NCI-H345 (cell line): ENCODE results near the gene RNF4.
"Not testable (repeated sequence)": the region's sequence is repeated elsewhere in the genome, so short reads cannot be mapped to it uniquely, and the experiment has no call there.

ENCODE experiments used
- DNase-seq: peaks from one replicate; lab custom pipeline; 2025; lab: John Stamatoyannopoulos, UW

Gene RNF4

GRCh38 chr4:2534904-2535375 lies 66.0 kb downstream of the RNF4 start:
- DNase-seq, result peak; percentile 3

- DNase-seq, result peak; percentile 14
These were observed 66.7 kb downstream of the RNF4 start for GRCh38 chr4:2535376-2536192.

- DNase-seq, result peak; percentile 98
These were observed 67.5 kb downstream of the RNF4 start, which contains the start of gene FAM193A for GRCh38 chr4:2536193-2537010. Gene FAM193A, plus strand, starts transcription at chr4:2536647. Its CDS starts 269 bp downstream, at chr4:2536916.

GRCh38 chr4:2537011-2537830 lies 68.3 kb downstream of the RNF4 start:
- peak; percentile 50 for DNase-seq

- DNase-seq, result not testable (repeated sequence)
These were observed 74.8 kb downstream of the RNF4 start for GRCh38 chr4:2543580-2544191.

- no peak for DNase-seq
These were observed 76.6 kb downstream of the RNF4 start for GRCh38 chr4:2545321-2546013.

- DNase-seq, result no peak
These were observed 77.4 kb downstream of the RNF4 start for GRCh38 chr4:2546286-2546823.

GRCh38 chr4:2546961-2547691 lies 78.2 kb downstream of the RNF4 start:
- DNase-seq, result not testable (repeated sequence)

GRCh38 chr4:2551118-2551517 lies 82.2 kb downstream of the RNF4 start:
- no peak for DNase-seq

GRCh38 chr4:2552806-2553205 lies 83.9 kb downstream of the RNF4 start:
- no peak for DNase-seq

GRCh38 chr4:2558301-2558700 lies 89.4 kb downstream of the RNF4 start:
- no peak for DNase-seq

- no peak for DNase-seq
These were observed 91.3 kb downstream of the RNF4 start for GRCh38 chr4:2560167-2560566.
